Erythroblast (primary cell): Measurements from ENCODE around the gene NDUFS4.

Experiments
- GATA1 ChIP-seq: IDR thresholded peaks from 2 replicates; pipeline ENCODE4 v1.6.1; 2011; ENCODE audit warnings: low read depth, mild to moderate bottlenecking, control low read depth, low read length, moderate library complexity
- POLR2A ChIP-seq: IDR thresholded peaks from 2 replicates; pipeline ENCODE4 v1.6.1; 2011; ENCODE audit warnings: mild to moderate bottlenecking, low read length

- no peak for TF ChIP-seq POLR2A
- TF ChIP-seq GATA1: no peak
Measured at GRCh38 chr5:53667621-53668020, 107.2 kb downstream of the NDUFS4 start.
